Fibroblast of villous mesenchyme (primary cell): ENCODE measurements around the gene RAD9A. TPM values are rescaled to one million over a fixed set of nuclear protein-coding genes. Genes with fewer than 3 reads are reported as not detected.

Experiments
- DNase-seq: peaks from one replicate; pipeline ENCODE4 v3.0.0-alpha.2; 2010; ENCODE audit warnings: low read depth
- H3K4me3 ChIP-seq: 2 replicates; pipeline ENCODE4 v1.5.1; 2011; ENCODE audit warnings: low read depth, mild to moderate bottlenecking, low read length
- total RNA-seq: library from RNA; depleted of rRNA; stranded (reverse); fragments of >200 nt; gene quantifications from 2 replicates; pipeline ENCODE4 v1.2.3, GENCODE V29; 2012
- TF ChIP-seq, protein P1 (sequence below): IDR thresholded peaks from 2 replicates; pipeline ENCODE4 v1.5.1; 2012; ENCODE audit warnings: low read depth, mild to moderate bottlenecking, low read length; ENCODE audit not compliant: insufficient read depth

The RAD9A gene
- total RNA-seq, 1 donor, result 4.3 TPM

GRCh38 chr11:67404515-67405195, 12.9 kb downstream of the RAD9A start:
- no peak for DNase-seq
- no peak overlapping the region for H3K4me3 ChIP-seq
- TF ChIP-seq, protein P1, sequence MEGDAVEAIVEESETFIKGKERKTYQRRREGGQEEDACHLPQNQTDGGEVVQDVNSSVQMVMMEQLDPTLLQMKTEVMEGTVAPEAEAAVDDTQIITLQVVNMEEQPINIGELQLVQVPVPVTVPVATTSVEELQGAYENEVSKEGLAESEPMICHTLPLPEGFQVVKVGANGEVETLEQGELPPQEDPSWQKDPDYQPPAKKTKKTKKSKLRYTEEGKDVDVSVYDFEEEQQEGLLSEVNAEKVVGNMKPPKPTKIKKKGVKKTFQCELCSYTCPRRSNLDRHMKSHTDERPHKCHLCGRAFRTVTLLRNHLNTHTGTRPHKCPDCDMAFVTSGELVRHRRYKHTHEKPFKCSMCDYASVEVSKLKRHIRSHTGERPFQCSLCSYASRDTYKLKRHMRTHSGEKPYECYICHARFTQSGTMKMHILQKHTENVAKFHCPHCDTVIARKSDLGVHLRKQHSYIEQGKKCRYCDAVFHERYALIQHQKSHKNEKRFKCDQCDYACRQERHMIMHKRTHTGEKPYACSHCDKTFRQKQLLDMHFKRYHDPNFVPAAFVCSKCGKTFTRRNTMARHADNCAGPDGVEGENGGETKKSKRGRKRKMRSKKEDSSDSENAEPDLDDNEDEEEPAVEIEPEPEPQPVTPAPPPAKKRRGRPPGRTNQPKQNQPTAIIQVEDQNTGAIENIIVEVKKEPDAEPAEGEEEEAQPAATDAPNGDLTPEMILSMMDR, result no peak

DNA sequence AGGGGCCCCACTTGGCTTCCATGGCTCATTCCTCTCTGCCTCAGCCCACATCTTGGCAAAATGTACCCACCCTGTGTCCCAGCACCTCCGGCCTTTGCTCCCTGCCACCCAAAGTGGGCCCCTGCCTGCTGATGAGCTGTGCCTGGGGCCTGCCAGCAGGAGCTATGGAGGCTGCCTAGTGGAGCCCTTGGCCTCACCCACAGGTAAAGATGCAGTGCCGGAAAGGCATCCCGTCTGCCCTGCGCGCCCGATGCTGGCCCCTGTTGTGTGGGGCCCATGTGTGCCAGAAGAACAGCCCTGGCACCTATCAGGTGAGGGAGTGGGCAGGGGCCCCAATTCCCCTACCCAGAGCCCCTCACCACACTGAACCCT, 13.4 kb downstream of the RAD9A start:
- DNase-seq, result no peak
- TF ChIP-seq, protein P1, result no peak
- no peak overlapping the region for H3K4me3 ChIP-seq

DNA sequence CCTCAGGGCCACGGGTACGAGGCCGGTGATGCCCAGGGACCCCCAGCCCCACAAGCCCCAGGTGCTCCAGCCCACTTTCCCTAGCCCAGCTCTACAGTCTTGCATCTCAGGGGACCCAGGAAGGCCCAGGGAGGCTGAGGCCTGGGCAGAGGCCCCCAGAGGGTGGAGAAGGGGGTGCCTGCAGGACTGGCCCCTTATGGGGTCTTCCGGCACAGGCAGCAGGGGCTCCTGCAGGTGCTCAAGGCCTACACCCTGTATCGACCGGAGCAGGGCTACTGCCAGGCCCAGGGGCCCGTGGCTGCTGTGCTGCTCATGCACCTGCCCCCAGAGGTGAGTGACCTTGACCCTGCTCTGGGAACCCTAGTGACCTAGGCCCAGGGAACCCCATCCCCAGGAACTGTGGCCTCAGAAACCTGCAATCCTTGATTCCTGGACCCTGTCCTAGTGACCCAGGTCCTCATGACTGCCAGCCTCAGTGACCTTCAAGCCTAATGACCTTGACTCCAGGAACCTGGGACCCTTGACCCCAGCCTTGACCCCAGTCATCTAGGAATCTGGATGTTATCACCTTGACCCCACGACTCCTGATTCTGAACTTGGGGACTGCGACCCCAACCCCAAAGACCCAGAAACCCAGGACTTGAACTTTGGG, 14.0 kb downstream of the RAD9A start:
- DNase-seq, result no peak
- H3K4me3 ChIP-seq, result no peak overlapping the region

DNA sequence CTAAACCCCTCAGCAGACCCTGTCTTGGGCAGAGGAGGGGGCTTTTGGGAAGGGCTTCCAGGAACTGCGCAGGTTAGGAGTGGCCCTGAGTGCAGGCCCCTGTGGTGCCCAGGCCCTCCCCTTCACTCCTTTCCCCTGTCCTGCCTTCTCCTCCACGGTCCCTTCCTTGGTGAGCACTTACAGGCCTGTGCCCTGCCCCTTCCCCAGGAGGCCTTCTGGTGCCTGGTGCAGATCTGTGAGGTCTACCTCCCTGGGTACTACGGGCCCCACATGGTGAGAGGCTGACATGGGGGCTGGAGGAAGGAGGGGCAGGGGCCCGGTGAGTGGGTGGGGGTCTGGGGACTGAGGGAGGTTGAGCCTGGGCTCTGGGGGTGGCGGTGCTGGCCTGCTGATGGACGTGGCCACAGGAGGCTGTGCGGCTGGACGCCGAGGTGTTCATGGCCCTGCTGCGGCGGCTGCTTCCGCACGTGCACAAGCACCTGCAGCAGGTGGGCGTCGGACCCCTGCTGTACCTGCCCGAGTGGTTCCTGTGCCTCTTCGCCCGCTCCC, 14.7 kb downstream of the RAD9A start:
- no peak overlapping the region for H3K4me3 ChIP-seq
- TF ChIP-seq, protein P1, result no peak
- no peak for DNase-seq

More for the DNA sequence above, 14.0 kb downstream of the RAD9A start:
- TF ChIP-seq, protein P1, result no peak

GRCh38 chr11:67406969-67407687, 15.3 kb downstream of the RAD9A start:
- no peak for DNase-seq
- no peak overlapping the region for H3K4me3 ChIP-seq
- TF ChIP-seq, protein P1, result no peak

DNA sequence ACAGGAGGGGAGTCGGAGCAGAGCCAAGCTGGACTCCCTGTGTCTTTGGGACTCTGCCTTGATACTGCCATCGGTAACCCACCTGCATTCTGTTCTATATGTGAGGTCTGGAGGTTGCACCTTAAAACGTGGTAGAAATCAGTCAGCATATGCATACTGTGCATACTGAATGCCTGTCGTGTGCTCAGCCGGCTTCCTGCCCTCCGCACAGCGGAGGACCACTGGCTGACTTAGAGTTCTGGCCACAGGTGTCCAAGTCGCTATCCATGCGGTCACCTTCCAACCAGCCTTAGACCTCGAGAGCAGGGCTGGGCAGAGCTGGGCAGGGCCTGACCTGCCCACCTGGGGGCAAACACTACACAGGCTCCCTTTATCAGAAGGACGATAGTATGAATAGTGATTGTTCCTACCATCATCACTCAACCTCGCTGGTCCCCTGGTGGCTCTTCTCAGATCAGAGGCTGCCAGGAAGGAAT, 15.9 kb downstream of the RAD9A start:
- TF ChIP-seq, protein P1, result no peak
- H3K4me3 ChIP-seq, result no peak overlapping the region
- no peak for DNase-seq
